Measurements from ENCODE around the gene SMAD2.

The SMAD2 gene

GRCh38 chr18:47898055-47898454, 32.4 kb downstream of the SMAD2 start:
- no peak for DNase-seq (ENCODE audit: low read depth in 2 of 2)

DNA sequence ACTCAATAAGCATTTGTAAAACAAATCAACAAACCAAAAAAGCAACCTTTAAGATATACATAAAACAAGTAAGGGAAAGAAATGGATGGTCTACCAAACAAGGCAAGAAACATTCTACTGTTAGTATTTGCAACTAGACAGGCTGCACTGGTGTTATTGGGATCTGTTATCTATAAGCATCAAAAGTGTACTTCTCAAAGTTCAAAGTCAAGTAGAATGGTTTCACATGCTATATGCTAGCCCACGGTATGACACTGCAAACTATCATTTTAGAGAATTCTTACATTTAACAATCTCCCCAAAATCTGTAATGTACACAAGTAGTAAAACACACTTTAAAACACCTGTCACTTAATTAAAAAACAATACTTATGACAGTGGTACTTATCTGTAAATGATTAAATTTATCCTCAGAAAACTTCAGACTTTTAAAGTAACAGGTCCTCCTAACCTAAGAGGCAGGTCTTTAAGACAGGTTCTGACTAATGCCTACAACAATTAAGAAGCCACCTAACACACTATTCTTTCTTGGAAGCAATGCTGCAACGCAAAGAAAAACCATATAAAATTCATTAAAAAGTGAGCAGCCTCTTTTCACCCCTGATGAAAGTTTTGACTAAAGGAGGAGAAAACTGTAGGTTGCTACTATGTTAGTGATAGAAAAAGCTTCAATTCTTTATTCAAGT, 34.8 kb downstream of the SMAD2 start:
- no peak for DNase-seq (ENCODE audit: low read depth in 2 of 2)

DNA sequence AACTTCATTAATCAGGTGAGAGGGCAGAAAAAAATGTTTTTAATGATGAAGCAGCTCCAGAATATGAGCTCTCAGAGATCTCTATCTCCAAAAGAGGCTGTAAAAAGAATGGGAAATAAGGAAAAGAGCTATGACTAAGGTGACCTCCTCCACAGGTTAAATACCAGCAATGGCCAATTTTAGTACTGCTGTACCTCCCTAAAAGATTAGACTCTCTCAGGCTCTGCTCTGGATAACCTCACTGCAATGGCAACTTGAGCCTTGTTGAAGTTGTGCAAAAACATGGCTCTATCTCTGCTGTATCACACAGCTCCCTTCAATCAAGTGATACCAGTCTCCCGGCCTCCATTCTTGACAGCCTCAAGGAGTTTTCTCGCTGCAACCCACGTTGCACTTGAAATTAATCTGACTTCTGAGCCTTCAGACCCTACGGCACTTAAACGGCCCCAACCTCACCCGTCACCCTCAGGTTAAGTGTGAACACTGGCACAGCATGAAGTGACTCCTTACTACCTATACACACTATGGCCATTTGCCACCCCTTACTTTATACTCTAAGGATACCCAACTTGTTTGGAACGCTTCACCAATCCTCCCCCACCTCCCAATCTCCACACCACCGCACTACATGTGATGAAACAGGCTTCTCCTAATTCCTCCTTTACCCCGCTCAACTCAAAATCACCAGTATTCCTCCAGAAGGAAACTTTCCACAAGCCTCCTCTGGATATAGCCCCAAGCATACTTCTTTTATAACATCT, 36.3 kb downstream of the SMAD2 start:
- DNase-seq (ENCODE audit: low read depth in 2 of 2): no peak

DNA sequence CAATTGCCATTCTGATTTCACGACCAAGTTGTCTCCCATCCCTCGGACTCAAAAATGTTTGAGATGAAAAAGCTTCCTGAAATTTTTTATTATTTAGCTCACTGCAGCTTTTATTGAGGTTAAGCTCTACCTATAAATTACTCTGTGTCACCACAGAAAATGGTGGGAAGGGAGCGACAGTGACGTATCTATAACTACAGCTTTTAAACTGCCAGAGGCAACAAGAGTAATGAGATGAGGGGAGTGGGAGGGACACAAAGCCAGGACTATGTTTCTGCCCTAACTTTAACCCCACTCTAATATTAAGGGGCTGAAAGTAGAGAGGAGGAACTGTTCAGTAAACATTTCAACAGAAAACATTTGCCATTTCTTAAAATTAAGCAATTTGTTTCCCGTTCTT, 37.4 kb downstream of the SMAD2 start:
- DNase-seq (ENCODE audit: low read depth in 2 of 2): no peak

- no peak for DNase-seq (ENCODE audit: low read depth in 2 of 2)
Measured at GRCh38 chr18:47888156-47888555, 42.3 kb downstream of the SMAD2 start.

GRCh38 chr18:47887227-47887626, 43.2 kb downstream of the SMAD2 start:
- no peak for DNase-seq (ENCODE audit: low read depth in 2 of 2)

- peak; percentile 17 to 27 for DNase-seq (ENCODE audit: low read depth in 2 of 2)
Measured at GRCh38 chr18:47883771-47884413, 46.6 kb downstream of the SMAD2 start.

- DNase-seq (ENCODE audit: low read depth in 2 of 2): no peak
Measured at GRCh38 chr18:47882641-47883040, 47.8 kb downstream of the SMAD2 start.

DNA sequence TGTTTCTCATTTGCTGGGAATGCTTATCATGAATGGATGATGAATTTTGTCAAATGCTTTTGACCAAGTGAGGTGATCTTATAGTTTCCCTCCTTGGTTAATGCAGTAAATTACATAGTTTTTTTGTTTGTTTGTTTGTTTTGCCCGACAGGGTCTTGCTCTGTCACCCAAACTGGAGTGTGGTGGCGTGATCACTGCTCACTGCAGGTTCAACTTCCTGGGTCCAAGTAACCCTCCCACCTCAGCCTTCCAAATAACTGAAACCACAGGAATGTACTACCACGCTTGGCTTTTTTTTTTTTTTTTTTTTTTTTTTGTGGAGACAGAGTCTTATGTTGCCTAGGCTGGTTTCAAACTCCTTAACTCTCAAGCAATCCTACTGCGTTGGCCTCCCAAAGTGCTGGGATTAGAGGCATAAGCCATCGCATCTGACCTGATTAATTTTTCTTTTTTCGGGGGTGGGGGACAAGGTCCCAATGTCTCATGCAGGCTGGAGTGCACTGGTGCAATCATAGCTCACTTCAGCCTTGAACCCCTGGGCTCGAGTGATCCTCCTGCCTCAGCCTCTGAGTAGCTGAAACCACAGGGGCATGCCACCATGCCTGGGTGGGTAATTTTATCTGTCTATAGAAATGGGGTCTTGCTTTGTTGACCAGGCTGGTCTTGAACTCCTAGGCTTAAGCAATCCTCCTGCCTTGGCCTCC, 48.6 kb downstream of the SMAD2 start:
- no peak for DNase-seq (ENCODE audit: low read depth in 2 of 2)

DNA sequence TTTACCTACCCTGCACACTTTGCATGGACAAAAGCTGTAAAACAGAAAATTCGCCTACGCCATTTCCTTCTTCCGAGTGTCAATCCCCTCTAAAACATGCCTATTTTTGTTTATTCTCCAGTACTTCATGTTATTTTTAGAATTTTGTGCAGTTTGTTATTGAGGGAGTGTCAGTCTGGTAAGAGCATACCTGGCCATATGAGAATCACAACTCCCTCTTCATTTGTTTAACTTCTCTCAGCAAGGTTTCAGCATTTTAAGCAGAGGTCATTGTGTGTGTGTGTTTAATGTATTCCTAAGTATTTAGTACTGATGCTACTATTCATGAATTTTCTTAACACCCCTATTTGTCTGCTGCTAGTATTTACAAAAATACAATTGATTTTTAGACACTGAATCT, 49.4 kb downstream of the SMAD2 start:
- no peak for DNase-seq (ENCODE audit: low read depth in 2 of 2)

- no peak for DNase-seq (ENCODE audit: low read depth in 2 of 2)
Measured at GRCh38 chr18:47877892-47878291, 52.6 kb downstream of the SMAD2 start.

- no peak for DNase-seq (ENCODE audit: low read depth in 2 of 2)
Measured at GRCh38 chr18:47876813-47877212, 53.6 kb downstream of the SMAD2 start.

- DNase-seq (ENCODE audit: low read depth in 2 of 2): no peak
Measured at GRCh38 chr18:47873625-47874024, 56.8 kb downstream of the SMAD2 start.

- no peak for DNase-seq (ENCODE audit: low read depth in 2 of 2)
Measured at GRCh38 chr18:47872426-47872825, 58.0 kb downstream of the SMAD2 start.

DNA sequence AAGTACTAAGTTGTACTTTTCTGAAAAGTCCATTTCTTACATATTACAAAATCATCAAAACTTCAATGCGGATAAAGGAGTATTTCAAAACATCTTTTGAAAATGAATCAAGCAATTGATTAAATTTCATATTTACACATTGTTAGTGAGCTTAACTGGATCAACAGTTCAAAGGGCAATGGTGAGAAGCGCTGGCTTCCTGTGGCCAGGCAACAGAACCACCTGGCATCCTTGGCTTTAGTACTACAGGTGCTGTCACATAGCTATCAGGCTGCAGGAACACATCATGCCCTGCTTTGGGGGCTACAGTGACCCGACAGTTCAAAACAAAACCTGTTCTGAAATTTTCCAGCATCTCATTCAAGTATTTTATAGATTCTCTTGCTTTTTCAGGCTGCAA, 59.2 kb downstream of the SMAD2 start:
- no peak for DNase-seq (ENCODE audit: low read depth in 2 of 2)

DNA sequence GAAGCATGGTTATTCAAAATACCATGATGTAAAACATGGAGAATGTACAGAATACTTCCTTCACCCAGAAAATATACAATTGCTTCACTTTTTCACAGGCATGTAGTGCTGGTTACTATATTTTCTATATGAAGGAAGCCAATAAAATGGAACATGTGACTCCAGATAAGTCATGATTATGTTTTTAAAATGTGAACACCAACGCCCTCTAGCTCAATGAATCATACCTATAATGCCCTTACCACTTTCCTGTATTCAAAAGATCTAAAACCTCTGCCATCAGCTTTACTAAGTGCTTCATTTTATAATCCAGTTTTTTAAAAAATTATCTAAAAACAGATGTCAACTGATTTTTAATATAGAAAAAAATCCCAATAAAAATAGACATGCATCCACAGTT, 59.9 kb downstream of the SMAD2 start:
- DNase-seq (ENCODE audit: low read depth in 2 of 2): no peak

DNA sequence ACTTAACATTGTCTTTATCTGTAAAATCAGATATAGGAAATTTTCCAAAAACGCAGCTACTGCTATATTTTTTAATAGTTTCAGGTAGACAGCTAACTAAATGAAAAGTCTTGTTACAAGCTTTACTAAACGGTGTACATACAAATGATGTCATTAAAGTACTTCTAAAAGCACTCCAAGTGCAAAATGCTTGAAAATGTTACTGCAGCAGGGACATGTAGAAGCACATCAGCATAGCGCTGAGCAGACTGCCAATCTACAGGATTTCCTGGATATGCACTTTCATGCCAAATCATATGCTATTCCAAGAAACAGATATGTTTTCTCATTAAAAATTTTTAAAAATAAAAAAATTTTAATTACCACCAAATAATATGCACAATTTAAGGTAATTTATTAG, 61.7 kb downstream of the SMAD2 start:
- no peak for DNase-seq (ENCODE audit: low read depth in 2 of 2)

GRCh38 chr18:47865183-47865582, 65.3 kb downstream of the SMAD2 start:
- DNase-seq (ENCODE audit: low read depth in 2 of 2): no peak

DNA sequence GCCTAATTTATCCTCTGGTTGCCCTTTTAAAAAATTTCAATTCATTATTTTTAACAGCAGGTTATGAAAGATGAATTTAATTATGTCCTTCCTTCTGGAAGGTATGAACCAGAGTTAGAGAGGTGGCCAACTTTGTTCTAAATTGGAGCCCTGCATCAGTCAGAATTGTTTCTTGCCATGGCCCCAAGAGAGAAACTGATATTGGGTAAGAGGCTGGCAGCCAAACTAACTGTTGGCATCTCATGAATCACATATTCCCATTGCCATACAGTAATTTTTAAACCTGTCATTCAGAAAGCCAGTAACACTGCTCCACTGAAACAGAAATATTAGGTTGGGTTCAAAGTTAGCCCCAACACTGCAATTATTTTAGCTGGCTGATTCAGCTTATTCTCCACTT, 67.4 kb downstream of the SMAD2 start:
- DNase-seq (ENCODE audit: low read depth in 2 of 2): no peak

GRCh38 chr18:47858607-47859006, 71.9 kb downstream of the SMAD2 start:
- no peak for DNase-seq (ENCODE audit: low read depth in 2 of 2)

DNA sequence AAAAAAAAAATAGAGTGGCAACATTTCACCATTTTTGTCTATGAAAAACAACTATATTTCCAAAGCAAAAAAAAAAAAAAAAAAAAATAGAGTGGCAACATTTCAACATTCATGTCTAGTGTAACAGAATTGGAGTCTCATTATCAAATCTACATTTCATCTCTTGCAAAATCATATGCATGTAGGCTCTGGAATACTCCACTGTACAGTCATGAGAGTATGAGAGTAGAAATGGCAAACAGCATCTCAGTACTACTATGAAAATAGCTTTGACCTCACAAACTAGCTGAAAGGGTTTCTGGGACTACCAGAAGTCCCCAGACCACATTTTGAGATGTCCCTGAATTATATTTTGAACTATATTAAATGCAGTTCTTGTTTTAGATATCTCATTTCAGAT, 82.8 kb downstream of the SMAD2 start:
- no peak for DNase-seq (ENCODE audit: low read depth in 2 of 2)

- DNase-seq (ENCODE audit: low read depth in 2 of 2): no peak
Measured at GRCh38 chr18:47846431-47846830, 84.0 kb downstream of the SMAD2 start.

Data from stimulated activated CD4-positive, alpha-beta T cell treated with anti-CD3 and anti-CD28 coated beads, Interleukin-15, amount 100 ng/mL, for 48 hours (primary cell).